ENCODE data around the gene PCLO. TPM values are rescaled to one million over a fixed set of nuclear protein-coding genes. Genes with fewer than 3 reads are reported as not detected.

Gene PCLO
- total RNA-seq, 1 donor from 2014 or later: 6.7 TPM

DNA sequence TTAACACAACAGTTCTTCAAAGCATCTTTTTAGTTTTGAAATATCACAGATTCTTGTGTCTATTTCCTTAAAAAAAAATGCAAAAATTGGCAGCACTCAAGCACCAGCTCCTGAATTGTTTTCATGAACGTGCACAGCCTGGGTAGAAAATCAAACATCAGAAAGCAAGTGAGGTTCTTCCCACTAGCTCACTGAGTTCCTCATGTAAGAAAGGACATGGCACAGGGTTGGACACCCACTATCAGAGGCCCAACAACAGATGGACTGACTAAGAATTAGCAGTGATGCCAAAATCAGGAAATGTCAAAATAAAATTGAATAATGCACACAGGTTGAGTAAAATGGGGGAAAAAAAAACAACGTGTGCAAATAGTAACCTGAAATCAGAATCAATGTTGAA is 146.8 kb downstream of the PCLO start:
- H3K27me3 Mint-ChIP-seq: no peaks in the 10 kb centered on the region
- no peak overlapping the region for H3K27ac Mint-ChIP-seq
- H3K4me3 Mint-ChIP-seq: no peak overlapping the region
- H3K36me3 Mint-ChIP-seq: no peaks in the 10 kb centered on the region
- TF ChIP-seq, protein P1, sequence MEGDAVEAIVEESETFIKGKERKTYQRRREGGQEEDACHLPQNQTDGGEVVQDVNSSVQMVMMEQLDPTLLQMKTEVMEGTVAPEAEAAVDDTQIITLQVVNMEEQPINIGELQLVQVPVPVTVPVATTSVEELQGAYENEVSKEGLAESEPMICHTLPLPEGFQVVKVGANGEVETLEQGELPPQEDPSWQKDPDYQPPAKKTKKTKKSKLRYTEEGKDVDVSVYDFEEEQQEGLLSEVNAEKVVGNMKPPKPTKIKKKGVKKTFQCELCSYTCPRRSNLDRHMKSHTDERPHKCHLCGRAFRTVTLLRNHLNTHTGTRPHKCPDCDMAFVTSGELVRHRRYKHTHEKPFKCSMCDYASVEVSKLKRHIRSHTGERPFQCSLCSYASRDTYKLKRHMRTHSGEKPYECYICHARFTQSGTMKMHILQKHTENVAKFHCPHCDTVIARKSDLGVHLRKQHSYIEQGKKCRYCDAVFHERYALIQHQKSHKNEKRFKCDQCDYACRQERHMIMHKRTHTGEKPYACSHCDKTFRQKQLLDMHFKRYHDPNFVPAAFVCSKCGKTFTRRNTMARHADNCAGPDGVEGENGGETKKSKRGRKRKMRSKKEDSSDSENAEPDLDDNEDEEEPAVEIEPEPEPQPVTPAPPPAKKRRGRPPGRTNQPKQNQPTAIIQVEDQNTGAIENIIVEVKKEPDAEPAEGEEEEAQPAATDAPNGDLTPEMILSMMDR (conservative IDR thresholded peaks at IDR 0.05): no peak
- H3K9me3 Mint-ChIP-seq: no peaks in the 10 kb centered on the region
- H3K4me1 Mint-ChIP-seq (ENCODE audit: unreplicated experiment): peaks cover 13% of the 10 kb centered on the region
- no peak for DNase-seq (ENCODE audit: extremely low spot score, unreplicated experiment)

DNA sequence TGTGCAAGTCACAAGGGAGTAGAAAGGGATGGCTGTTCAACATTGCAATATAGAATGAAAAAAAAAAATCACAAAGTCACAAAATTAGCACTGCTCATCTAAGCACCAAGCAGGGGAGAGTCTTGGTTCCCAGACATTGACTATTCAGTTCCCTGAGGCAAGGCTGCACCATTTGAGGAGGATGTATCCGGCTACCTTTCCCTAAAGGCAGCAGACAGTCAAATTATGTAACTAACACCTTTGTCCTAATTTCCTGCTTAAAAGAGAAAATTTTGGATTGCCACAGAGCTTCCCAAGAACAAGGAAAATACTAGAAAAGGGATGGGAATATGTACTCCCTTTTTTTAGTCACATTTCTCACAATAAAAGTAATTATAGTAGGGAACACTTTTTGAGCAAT is 148.1 kb downstream of the PCLO start:
- no peak for DNase-seq (ENCODE audit: extremely low spot score, unreplicated experiment)
- Mint-ChIP-seq H3K27me3 (no peaks in the 10 kb centered on the region), H3K27ac (no peak overlapping the region), H3K9me3 (no peaks in the 10 kb centered on the region), H3K4me3 (no peak overlapping the region), H3K36me3 (no peaks in the 10 kb centered on the region), H3K4me1 (ENCODE audit: unreplicated experiment) (peaks cover 13% of the 10 kb centered on the region)
- TF ChIP-seq, protein P1 (conservative IDR thresholded peaks at IDR 0.05): no peak

DNA sequence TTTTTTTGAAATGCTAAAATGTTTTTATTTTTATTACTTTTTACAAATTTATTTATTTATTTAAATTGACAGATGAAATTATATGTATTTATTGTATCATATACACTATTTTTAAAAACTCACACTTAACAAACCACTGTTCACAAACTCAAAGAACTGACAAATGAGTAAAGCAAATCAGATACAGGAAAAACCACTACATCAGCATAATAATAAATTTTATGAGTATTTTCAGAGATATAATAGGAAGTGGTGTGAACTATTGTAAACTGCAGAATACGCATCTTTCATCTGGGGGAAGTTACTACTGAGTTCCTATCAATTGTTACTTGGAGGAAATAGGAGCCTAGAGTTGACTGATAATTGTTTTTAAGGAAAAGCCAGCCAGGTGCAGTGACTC is 150.7 kb downstream of the PCLO start:
- Mint-ChIP-seq H3K4me1 (ENCODE audit: unreplicated experiment) (peaks cover 12% of the 10 kb centered on the region), H3K9me3 (no peaks in the 10 kb centered on the region), H3K27ac (no peak overlapping the region), H3K27me3 (no peaks in the 10 kb centered on the region), H3K36me3 (no peaks in the 10 kb centered on the region), H3K4me3 (no peak overlapping the region)
- DNase-seq (ENCODE audit: extremely low spot score, unreplicated experiment): no peak
- TF ChIP-seq, protein P1 (conservative IDR thresholded peaks at IDR 0.05): no peak

DNA sequence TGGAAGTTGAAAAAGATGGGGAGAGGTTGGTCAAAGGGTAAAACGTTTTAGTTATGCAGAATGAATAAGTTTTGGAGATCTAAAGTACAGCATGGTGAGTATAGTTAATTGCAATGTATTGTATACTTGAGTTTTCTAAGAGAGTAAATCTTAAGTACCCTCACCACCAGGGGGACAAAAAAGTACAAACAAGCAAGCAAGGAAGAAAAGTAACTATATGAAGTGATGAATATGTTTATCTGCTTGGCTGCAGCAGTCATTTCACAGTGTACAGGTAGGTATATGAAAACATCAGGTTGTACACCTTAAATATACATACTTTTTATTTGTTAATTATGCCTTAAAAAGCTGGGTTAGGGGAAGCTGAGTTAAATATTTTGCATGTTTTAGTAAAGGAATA is 157.3 kb downstream of the PCLO start:
- no peak for DNase-seq (ENCODE audit: extremely low spot score, unreplicated experiment)
- H3K27me3 Mint-ChIP-seq: no peaks in the 10 kb centered on the region
- H3K36me3 Mint-ChIP-seq: no peaks in the 10 kb centered on the region
- no peaks in the 10 kb centered on the region for H3K4me1 Mint-ChIP-seq (ENCODE audit: unreplicated experiment)
- H3K4me3 Mint-ChIP-seq: no peak overlapping the region
- H3K9me3 Mint-ChIP-seq: no peaks in the 10 kb centered on the region
- no peak overlapping the region for H3K27ac Mint-ChIP-seq
- TF ChIP-seq, protein P1 (conservative IDR thresholded peaks at IDR 0.05): peak; percentile 69

DNA sequence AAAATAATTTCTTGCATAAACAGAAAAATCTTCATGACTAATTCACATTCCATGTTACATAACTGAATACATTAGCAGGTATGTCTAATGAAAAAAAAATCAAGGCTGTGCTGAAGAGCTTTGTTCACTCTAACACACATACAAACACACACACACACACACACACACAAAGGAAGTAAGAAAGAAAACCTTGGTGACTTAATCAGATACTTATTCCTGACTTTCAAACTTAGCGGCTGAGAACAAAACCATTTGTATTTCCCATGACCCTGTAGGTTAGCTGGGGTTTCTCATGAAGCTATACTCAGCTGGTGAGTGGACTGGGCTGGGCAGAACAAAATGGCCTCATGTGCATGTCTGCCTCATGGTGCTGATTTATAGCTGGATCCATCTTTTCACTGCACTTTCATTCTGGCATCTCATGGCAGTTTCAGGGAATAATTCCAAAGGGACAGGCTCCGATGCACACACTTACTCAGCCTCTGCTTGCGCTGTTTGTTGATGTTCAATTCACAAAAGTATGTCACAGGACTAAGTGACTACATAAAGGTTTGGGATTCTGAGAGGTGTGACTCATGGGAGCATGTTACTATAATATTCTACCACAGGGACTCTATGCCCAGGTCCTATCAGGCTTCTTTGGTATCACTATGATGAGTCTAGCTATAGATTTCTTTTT is 161.2 kb downstream of the PCLO start:
- no peaks in the 10 kb centered on the region for H3K4me1 Mint-ChIP-seq (ENCODE audit: unreplicated experiment)
- H3K36me3 Mint-ChIP-seq: no peaks in the 10 kb centered on the region
- H3K9me3 Mint-ChIP-seq: no peaks in the 10 kb centered on the region
- no peak overlapping the region for H3K27ac Mint-ChIP-seq
- TF ChIP-seq, protein P1 (conservative IDR thresholded peaks at IDR 0.05): no peak
- H3K27me3 Mint-ChIP-seq: no peaks in the 10 kb centered on the region
- no peak overlapping the region for H3K4me3 Mint-ChIP-seq
- no peak for DNase-seq (ENCODE audit: extremely low spot score, unreplicated experiment)

Measured in type B pancreatic cell (in vitro differentiated cells).